H9 (cell line): Measurements from ENCODE around the gene RUNDC3A. TPM values are rescaled to one million over a fixed set of nuclear protein-coding genes. Genes with fewer than 3 reads are reported as not detected.

ENCODE experiments used
- DNase-seq: peaks from one replicate; pipeline ENCODE4 v3.0.0-alpha.2; 2017
- H2AFZ ChIP-seq: one replicate; pipeline ENCODE4 v1.6.1; 2013; ENCODE audit warnings: mild to moderate bottlenecking, low read length, control low read depth, moderate library complexity
- H2AK5ac ChIP-seq: 2 replicates; pipeline ENCODE4 v1.6.1; 2013; ENCODE audit warnings: low read length, control low read depth, mixed read lengths; ENCODE audit not compliant: insufficient read length
- H2BK120ac ChIP-seq: one replicate; pipeline ENCODE4 v1.6.1; 2013; ENCODE audit warnings: low read depth, mild to moderate bottlenecking, low read length, control low read depth, inconsistent platforms; ENCODE audit not compliant: poor library complexity, severe bottlenecking
- H2BK12ac ChIP-seq: 2 replicates; pipeline ENCODE4 v1.6.1; 2013; ENCODE audit warnings: low read length, control low read depth, mixed read lengths, low read depth; ENCODE audit not compliant: insufficient read length
- H2BK15ac ChIP-seq: 2 replicates; pipeline ENCODE4 v1.6.1; 2013; ENCODE audit warnings: low read depth, low read length, control low read depth
- H2BK20ac ChIP-seq: one replicate; pipeline ENCODE4 v1.6.1; 2013; ENCODE audit warnings: low read depth, mild to moderate bottlenecking, low read length, control low read depth, inconsistent platforms; ENCODE audit not compliant: poor library complexity, severe bottlenecking
- H2BK5ac ChIP-seq: 2 replicates; pipeline ENCODE4 v1.6.1; 2013; ENCODE audit warnings: low read length, control low read depth, mixed read lengths; ENCODE audit not compliant: insufficient read length
- H3K14ac ChIP-seq: 2 replicates; pipeline ENCODE4 v1.6.1; 2013; ENCODE audit warnings: low read length, control low read depth; ENCODE audit not compliant: insufficient read depth
- H3K18ac ChIP-seq: 2 replicates; pipeline ENCODE4 v1.6.1; 2013; ENCODE audit warnings: low read depth, mild to moderate bottlenecking, mixed read lengths, low read length, control low read depth; ENCODE audit not compliant: insufficient read length
- H3K23ac ChIP-seq: 2 replicates; pipeline ENCODE4 v1.6.1; 2013; ENCODE audit warnings: low read length, control low read depth, mixed read lengths, low read depth; ENCODE audit not compliant: insufficient read length
- H3K23me2 ChIP-seq: 2 replicates; pipeline ENCODE4 v1.6.1; 2013; ENCODE audit warnings: low read depth, mild to moderate bottlenecking, mixed read lengths, low read length, control low read depth; ENCODE audit not compliant: insufficient read length, poor library complexity, severe bottlenecking
- H3K27ac ChIP-seq: 2 replicates; pipeline ENCODE4 v1.5.1; 2013; ENCODE audit warnings: low read length, control low read depth, mixed read lengths, low read depth; ENCODE audit not compliant: insufficient read length
- H3K27me3 ChIP-seq: 2 replicates; pipeline ENCODE4 v1.6.1; 2013; ENCODE audit warnings: low read length, control low read depth, inconsistent platforms; ENCODE audit not compliant: insufficient read depth
- H3K4ac ChIP-seq: 2 replicates; pipeline ENCODE4 v1.6.1; 2013; ENCODE audit warnings: low read depth, mild to moderate bottlenecking, control low read depth, inconsistent platforms, low read length, moderate library complexity
- H3K4me1 ChIP-seq: 2 replicates; pipeline ENCODE4 v1.6.1; 2013; ENCODE audit warnings: low read length, control low read depth, inconsistent platforms; ENCODE audit not compliant: insufficient read depth
- H3K4me2 ChIP-seq: 2 replicates; pipeline ENCODE4 v1.6.1; 2013; ENCODE audit warnings: low read length, control low read depth, mixed read lengths; ENCODE audit not compliant: insufficient read length, insufficient read depth
- H3K56ac ChIP-seq: 2 replicates; pipeline ENCODE4 v1.6.1; 2013; ENCODE audit warnings: low read depth, mild to moderate bottlenecking, mixed read lengths, low read length, control low read depth; ENCODE audit not compliant: insufficient read length
- H3K79me1 ChIP-seq: 2 replicates; pipeline ENCODE4 v1.6.1; 2013; ENCODE audit warnings: low read depth, mild to moderate bottlenecking, moderate library complexity, low read length, control low read depth, inconsistent platforms; ENCODE audit not compliant: insufficient read depth, poor library complexity, severe bottlenecking
- H3K79me2 ChIP-seq: 2 replicates; pipeline ENCODE4 v1.6.1; 2013; ENCODE audit warnings: low read length, control low read depth, inconsistent platforms; ENCODE audit not compliant: insufficient read depth
- H3K9ac ChIP-seq: 2 replicates; pipeline ENCODE4 v1.6.1; 2013; ENCODE audit warnings: low read length, control low read depth, mixed read lengths; ENCODE audit not compliant: insufficient read length; ENCODE audit errors: extremely low read depth
- H3K9me3 ChIP-seq: one replicate; pipeline ENCODE4 v1.6.1; 2013; ENCODE audit warnings: low read depth, low read length, inconsistent platforms; ENCODE audit not compliant: control insufficient read depth
- H3T11ph ChIP-seq: one replicate; pipeline ENCODE4 v1.6.1; 2013; ENCODE audit warnings: mild to moderate bottlenecking, low read length, control low read depth, inconsistent platforms
- H4K20me1 ChIP-seq: one replicate; pipeline ENCODE4 v1.6.1; 2013; ENCODE audit not compliant: control insufficient read depth, insufficient read length, insufficient read depth
- H4K5ac ChIP-seq: 2 replicates; pipeline ENCODE4 v1.6.1; 2013; ENCODE audit warnings: low read depth, mild to moderate bottlenecking, mixed read lengths, low read length, control low read depth; ENCODE audit not compliant: insufficient read length
- H4K8ac ChIP-seq: replicated peaks from 2 replicates; pipeline ENCODE4 v1.6.1; 2013; ENCODE audit warnings: low read length, control low read depth, mixed read lengths, low read depth; ENCODE audit not compliant: insufficient read length
- H4K91ac ChIP-seq: 2 replicates; pipeline ENCODE4 v1.6.1; 2013; ENCODE audit warnings: low read depth, mild to moderate bottlenecking, moderate library complexity, mixed read lengths, low read length, control low read depth; ENCODE audit not compliant: insufficient read length
- H3K27ac Mint-ChIP-seq, 3 experiments: 2 replicates in 2 of 3; 3 replicates in 1 of 3; pipeline ENCODE4 v1.8.0; 2020 to 2021; ENCODE audit warnings: mixed read lengths in 3 of 3, mild to moderate bottlenecking in 1 of 3, moderate library complexity in 1 of 3
- H3K27me3 Mint-ChIP-seq: 2 replicates; pipeline ENCODE4 v1.8.0; 2021; ENCODE audit warnings: low read depth, mild to moderate bottlenecking, moderate library complexity, mixed read lengths
- H3K36me3 Mint-ChIP-seq, 3 experiments: 2 replicates in 2 of 3; 3 replicates in 1 of 3; pipeline ENCODE4 v1.8.0; 2020 to 2021; ENCODE audit warnings: low read depth in 3 of 3, mixed read lengths in 3 of 3; ENCODE audit not compliant: insufficient read depth in 1 of 3
- H3K4me1 Mint-ChIP-seq, 2 experiments: 2 replicates each; pipeline ENCODE4 v1.8.0; 2020; ENCODE audit warnings: mixed read lengths in 2 of 2
- H3K4me3 Mint-ChIP-seq, 2 experiments: 2 replicates in 1 of 2; 3 replicates in 1 of 2; pipeline ENCODE4 v1.8.0; 2020 to 2021; ENCODE audit warnings: mild to moderate bottlenecking in 2 of 2, mixed read lengths in 2 of 2, moderate library complexity in 1 of 2
- H3K9me3 Mint-ChIP-seq, 2 experiments: 2 replicates in 1 of 2; 3 replicates in 1 of 2; pipeline ENCODE4 v1.8.0; 2020; ENCODE audit warnings: mild to moderate bottlenecking in 2 of 2, mixed read lengths in 2 of 2, moderate library complexity in 1 of 2
- WGBS: extraction: QIAGEN DNeasy Blood & Tissue Kit; methylation state at CpG from one replicate; pipeline ENCODE4 v1.1.7; 2013; ENCODE audit warnings: missing lambda C conversion rate, low lambda C conversion rate, mixed read lengths; ENCODE audit not compliant: insufficient read length; ENCODE audit errors: extremely low coverage; 5-methylcytosine and 5-hydroxymethylcytosine counted together
- total RNA-seq: library from RNA; stranded (reverse); gene quantifications from 2 replicates; pipeline ENCODE4 v1.2.1, GENCODE V29; 2021
- TF ChIP-seq, protein P1 (sequence below): fragments of 200-600 bp; sonication (generic); conservative IDR thresholded peaks from 3 replicates; pipeline ENCODE4 v1.8.0; 2021; ENCODE audit warnings: antibody characterized with exemption, mild to moderate bottlenecking

RUNDC3A gene
- total RNA-seq, 1 experiment from 2014 or later, result 3.8 TPM

DNA sequence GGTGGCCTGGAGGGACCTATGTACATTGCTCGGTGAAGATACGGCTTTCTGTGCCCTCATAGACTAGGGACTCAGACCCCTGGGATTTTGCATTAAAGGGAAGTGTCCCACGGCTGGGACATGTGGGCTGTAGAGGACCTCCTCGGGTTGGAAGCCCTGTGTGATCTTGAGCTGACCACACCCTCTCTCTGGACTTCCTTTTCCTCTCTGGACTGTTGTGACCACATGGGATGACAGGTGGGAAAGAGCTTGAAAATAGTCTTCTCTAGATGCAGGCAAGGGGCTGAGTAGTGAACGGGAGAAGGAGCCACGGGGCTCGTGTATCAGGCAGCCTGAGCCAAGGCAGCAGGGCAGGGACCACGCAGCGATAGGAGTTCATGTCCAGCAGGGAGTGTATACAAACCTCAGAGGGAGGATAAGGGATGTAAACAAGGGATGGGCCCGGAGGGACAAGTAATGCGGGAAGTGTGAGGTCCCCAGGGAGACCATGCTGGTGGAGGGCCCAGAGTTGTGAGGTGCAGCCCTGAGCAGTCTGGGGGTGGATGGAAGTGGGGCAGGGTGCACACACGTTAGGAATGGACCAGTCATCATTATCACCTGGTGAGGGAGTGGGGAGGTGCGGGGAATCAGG is 36.0 kb upstream of the RUNDC3A start:
- no peak overlapping the region for H3K4ac ChIP-seq
- H2BK20ac ChIP-seq, result no peak overlapping the region
- no peak for DNase-seq
- H3K27ac ChIP-seq, result no peak overlapping the region
- no peak overlapping the region for H2BK5ac ChIP-seq
- H3K23me2 ChIP-seq, result peaks cover 4% of the 10 kb centered on the region
- H2BK15ac ChIP-seq, result no peak overlapping the region
- no peak overlapping the region for H4K91ac ChIP-seq
- no peak overlapping the region for H4K5ac ChIP-seq
- no peak overlapping the region for H3K14ac ChIP-seq
- no peak overlapping the region for H2AK5ac ChIP-seq
- TF ChIP-seq, protein P1, sequence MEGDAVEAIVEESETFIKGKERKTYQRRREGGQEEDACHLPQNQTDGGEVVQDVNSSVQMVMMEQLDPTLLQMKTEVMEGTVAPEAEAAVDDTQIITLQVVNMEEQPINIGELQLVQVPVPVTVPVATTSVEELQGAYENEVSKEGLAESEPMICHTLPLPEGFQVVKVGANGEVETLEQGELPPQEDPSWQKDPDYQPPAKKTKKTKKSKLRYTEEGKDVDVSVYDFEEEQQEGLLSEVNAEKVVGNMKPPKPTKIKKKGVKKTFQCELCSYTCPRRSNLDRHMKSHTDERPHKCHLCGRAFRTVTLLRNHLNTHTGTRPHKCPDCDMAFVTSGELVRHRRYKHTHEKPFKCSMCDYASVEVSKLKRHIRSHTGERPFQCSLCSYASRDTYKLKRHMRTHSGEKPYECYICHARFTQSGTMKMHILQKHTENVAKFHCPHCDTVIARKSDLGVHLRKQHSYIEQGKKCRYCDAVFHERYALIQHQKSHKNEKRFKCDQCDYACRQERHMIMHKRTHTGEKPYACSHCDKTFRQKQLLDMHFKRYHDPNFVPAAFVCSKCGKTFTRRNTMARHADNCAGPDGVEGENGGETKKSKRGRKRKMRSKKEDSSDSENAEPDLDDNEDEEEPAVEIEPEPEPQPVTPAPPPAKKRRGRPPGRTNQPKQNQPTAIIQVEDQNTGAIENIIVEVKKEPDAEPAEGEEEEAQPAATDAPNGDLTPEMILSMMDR, result no peak
- H3K4me2 ChIP-seq, result no peak overlapping the region
- H2BK120ac ChIP-seq, result no peak overlapping the region
- H3K36me3 Mint-ChIP-seq, result no peaks in the 10 kb centered on the region; a peak in 1 of 7 replicates
- peaks cover 5% of the 10 kb centered on the region; the same call in 1 of the 2 replicates for H3K4me1 ChIP-seq
- no peaks in the 10 kb centered on the region for H3K79me2 ChIP-seq
- no CpG with 5 or more reads among the region's 13 CpGs for WGBS
- no peak overlapping the region for H4K8ac ChIP-seq
- H3K56ac ChIP-seq, result no peak overlapping the region
- no peaks in the 10 kb centered on the region for H3K9me3 Mint-ChIP-seq
- H3K4me3 Mint-ChIP-seq, result no peak overlapping the region
- no peaks in the 10 kb centered on the region for H3K27me3 ChIP-seq
- H3T11ph ChIP-seq, result no peak overlapping the region
- no peak overlapping the region for H3K27ac Mint-ChIP-seq
- H3K23ac ChIP-seq, result no peak overlapping the region
- no peaks in the 10 kb centered on the region for H4K20me1 ChIP-seq
- H3K27me3 Mint-ChIP-seq, result peaks cover 4% of the 10 kb centered on the region
- H2AFZ ChIP-seq, result no peak overlapping the region
- no peak overlapping the region for H3K9ac ChIP-seq
- H3K9me3 ChIP-seq, result no peaks in the 10 kb centered on the region
- H3K79me1 ChIP-seq, result no peaks in the 10 kb centered on the region
- no peak overlapping the region for H3K18ac ChIP-seq
- H3K4me1 Mint-ChIP-seq, result peaks cover 19 to 30% of the 10 kb centered on the region in 2 experiments
- H2BK12ac ChIP-seq, result no peak overlapping the region
